Skeletal muscle satellite cell (primary cell): ENCODE measurements around the gene RFNG. TPM values are rescaled to one million over a fixed set of nuclear protein-coding genes. Genes with fewer than 3 reads are reported as not detected.
A peak's percentile ranks its signal among the peaks of the same experiment; 100 is the strongest.

Source experiments
- H3K27me3 ChIP-seq: 2 replicates; pipeline ENCODE4 v1.7.0; 2013; ENCODE audit warnings: low read length; ENCODE audit not compliant: control insufficient read depth, insufficient read depth
- H3K36me3 ChIP-seq: 2 replicates; pipeline ENCODE4 v1.7.0; 2013; ENCODE audit warnings: mild to moderate bottlenecking, control low read depth, low read length; ENCODE audit not compliant: insufficient read depth
- H3K4me1 ChIP-seq: 2 replicates; pipeline ENCODE4 v1.7.0; 2013; ENCODE audit warnings: low read length; ENCODE audit not compliant: control insufficient read depth, insufficient read depth
- H3K4me2 ChIP-seq: 2 replicates; pipeline ENCODE4 v1.7.0; 2013; ENCODE audit warnings: mild to moderate bottlenecking, low read length
- H3K4me3 ChIP-seq: 2 replicates; pipeline ENCODE4 v1.7.0; 2013; ENCODE audit warnings: low read length
- H3K9ac ChIP-seq: 2 replicates; pipeline ENCODE4 v1.7.0; 2013; ENCODE audit warnings: mild to moderate bottlenecking, low read depth, low read length, moderate library complexity
- H3K9me3 ChIP-seq: replicated peaks from 2 replicates; pipeline ENCODE4 v1.7.0; 2013; ENCODE audit warnings: mild to moderate bottlenecking, control low read depth, low read length
- total RNA-seq: library from RNA; depleted of rRNA; stranded (reverse); fragments of >200 nt; gene quantifications from 2 replicates; pipeline ENCODE4 v1.2.3, GENCODE V29; 2012; rRNA removed

The RFNG gene, protein sequence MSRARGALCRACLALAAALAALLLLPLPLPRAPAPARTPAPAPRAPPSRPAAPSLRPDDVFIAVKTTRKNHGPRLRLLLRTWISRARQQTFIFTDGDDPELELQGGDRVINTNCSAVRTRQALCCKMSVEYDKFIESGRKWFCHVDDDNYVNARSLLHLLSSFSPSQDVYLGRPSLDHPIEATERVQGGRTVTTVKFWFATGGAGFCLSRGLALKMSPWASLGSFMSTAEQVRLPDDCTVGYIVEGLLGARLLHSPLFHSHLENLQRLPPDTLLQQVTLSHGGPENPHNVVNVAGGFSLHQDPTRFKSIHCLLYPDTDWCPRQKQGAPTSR
- 29.5 and 31.2 TPM in 2 replicates for total RNA-seq

DNA sequence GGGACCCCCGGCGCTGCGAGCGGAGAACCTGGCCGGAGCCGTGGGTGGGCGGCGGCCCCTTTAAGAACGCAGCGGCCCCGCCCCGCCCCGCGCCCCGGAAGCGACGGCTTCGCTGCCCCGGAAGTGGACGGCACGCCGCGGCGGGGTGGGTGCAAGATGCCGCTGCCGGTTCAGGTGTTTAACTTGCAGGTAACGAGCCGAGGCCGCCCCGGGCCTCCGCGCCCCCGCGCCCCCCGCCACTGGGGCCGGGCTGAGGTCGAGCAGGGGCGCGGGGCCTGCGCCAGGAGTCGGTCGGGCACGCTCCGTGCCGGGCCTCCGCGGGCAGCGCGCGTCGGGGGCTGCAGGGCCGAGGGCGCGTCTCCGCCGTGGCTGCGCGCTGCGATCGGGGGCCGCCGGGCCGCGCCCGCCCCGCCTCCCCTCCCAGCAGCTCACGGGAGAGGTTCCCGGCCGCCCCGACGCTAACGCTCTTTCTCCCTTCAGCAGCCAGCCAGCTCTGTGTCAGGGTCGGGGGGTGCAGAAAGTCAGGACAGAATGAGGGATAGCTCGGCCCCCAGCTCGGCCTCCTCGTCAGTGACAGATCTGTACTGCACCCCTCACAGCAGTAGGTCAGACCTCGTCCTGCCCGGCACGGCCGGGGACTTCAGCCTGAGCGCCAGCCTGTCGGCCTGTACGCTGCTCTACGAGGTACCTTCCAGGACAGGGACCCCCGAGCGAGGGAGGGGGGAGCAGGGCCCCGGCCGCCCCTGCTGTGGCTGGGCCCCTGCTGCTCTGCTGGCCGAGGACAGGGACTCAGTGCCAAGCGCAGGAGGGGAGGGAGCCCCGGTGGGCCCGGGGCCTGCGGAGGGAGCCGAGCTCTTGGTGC is at the start of gene RFNG, which contains the start of gene GPS1:
Gene RFNG, minus strand, starts transcription at position 36 of the 862 bp plus-strand sequence. CDS start 45 bp downstream, outside the sequence.
Gene GPS1, plus strand, starts transcription at position 123 of the 862 bp plus-strand sequence. Its CDS starts 34 bp downstream, at position 157.
- H3K4me3 ChIP-seq: peak within 1 kb of the TSS; percentile 77
- H3K4me1 ChIP-seq: peaks cover 19% of the 10 kb centered on the region
- H3K4me2 ChIP-seq: peak within 1 kb of the TSS; percentile 89
- no peaks in the 10 kb centered on the region for H3K27me3 ChIP-seq
- no peaks in the 10 kb centered on the region for H3K9me3 ChIP-seq
- peak within 1 kb of the TSS; percentile 84 for H3K9ac ChIP-seq
- peaks cover 62% of the 10 kb centered on the region for H3K36me3 ChIP-seq

DNA sequence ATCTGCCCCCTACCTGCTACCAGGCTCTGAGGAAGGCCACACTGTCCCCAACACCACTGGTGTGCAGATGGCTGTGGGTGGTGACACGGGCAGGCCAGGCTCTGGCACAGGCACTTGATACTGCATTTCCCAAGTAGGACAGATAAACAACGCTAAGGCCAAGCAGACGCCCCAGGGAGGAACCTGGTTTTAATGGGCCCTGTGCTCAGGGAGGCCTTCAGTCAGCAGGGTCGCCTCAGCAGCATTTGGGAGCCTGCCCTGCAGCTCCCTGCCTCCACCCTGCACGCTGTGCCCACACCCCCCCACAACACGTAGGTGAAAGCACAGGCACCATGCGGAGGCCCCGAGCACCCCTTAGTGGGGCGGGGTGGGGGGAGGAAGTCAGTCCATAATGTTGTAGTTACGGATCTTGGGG is 49.7 kb upstream of the RFNG start:
- H3K36me3 ChIP-seq: peaks cover under 1% of the 10 kb centered on the region
- no peak overlapping the region for H3K4me3 ChIP-seq
- H3K27me3 ChIP-seq: no peaks in the 10 kb centered on the region
- no peak overlapping the region for H3K4me2 ChIP-seq
- peaks cover 26% of the 10 kb centered on the region for H3K4me1 ChIP-seq
- no peaks in the 10 kb centered on the region for H3K9me3 ChIP-seq
- no peak overlapping the region for H3K9ac ChIP-seq

DNA sequence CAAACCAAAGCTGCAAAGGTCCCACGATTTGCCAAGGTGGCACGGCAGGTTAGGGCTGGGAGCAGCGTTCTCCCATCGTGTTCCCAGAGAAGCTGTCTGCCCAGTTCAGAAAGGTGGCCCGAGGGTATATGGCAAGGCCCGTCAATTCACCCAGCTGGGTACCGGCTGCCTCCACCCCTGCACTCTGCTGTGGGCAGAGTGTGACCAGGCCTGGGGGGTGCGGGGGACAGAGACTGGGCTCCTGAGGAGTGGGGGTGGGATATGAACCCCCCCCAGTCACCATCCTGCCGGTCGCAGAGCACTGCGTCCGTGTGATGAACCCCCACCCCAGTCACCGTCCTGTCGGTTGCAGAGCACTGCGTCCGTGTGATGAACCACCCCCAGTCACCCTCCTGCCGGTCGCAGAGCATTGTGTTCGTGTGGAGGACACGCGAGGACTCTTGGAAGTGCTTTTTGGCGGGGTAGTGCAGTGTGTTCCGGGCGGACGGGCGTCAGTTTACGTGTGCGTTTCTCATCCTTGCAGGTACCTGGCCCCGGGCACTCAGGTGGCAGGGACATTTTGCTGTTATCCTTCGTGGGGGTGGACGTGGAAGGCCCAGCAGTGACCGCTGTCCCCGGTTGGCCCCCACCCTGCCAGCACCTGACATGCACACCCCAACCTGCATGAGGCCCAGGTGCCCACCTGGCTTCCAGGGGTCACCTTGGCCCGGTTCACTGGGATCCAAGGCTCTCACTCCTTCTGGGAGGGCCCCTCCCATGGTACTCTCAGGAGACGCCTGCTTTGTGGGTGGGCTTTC is 49.1 kb upstream of the RFNG start:
- Histone ChIP-seq H3K4me1 (peaks cover 26% of the 10 kb centered on the region), H3K4me2 (no peak overlapping the region), H3K4me3 (no peak overlapping the region), H3K27me3 (no peaks in the 10 kb centered on the region), H3K9ac (no peak overlapping the region), H3K9me3 (no peaks in the 10 kb centered on the region), H3K36me3 (peaks cover 4% of the 10 kb centered on the region)

DNA sequence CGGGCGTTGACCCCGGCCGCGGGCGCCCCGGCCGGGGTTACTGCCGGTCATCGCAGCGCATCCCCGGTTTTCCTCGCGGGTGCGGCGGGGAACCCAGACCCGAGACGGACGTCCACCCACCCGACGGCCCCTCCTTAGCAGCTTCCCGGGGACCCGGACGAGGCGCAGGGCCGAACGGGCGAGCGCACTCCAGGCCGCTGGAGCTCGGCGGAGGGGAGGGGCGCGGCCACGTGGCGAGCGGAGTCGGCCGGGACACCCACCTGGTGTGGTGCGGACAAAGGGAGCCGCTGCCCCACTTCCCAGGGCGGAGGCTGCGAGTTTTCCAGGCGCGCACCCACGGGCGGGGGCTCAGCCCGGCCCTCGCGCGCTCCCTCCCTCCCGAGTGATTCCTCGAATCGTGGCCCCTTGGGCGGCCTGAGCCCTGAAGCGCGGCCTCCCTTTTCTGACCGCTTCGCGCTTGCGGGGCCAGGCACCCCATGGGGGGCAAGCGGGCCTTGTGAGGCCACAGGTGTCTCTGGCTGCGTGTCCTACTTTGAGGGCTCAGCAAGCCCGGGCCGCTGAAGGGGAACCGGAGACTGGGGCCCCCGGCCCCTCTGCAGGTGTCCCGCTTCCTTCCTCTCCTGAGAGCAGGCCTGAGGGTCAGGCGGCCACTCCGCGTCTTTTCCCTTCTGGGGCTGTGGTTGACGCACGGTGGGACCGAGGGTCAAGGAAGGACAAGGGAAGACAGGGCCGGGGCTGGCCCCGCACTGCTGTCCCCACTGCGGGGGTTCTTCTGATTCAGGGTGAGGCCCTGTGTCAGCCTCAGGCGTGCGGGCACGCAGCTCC is 47.5 kb upstream of the RFNG start:
- H3K4me1 ChIP-seq: peaks cover 26% of the 10 kb centered on the region
- H3K4me3 ChIP-seq: peak overlapping the region; percentile 81
- H3K9me3 ChIP-seq: no peaks in the 10 kb centered on the region
- H3K4me2 ChIP-seq: peak overlapping the region; percentile 97
- H3K36me3 ChIP-seq: peaks cover 13% of the 10 kb centered on the region
- peak overlapping the region; percentile 83 for H3K9ac ChIP-seq
- H3K27me3 ChIP-seq: no peaks in the 10 kb centered on the region

DNA sequence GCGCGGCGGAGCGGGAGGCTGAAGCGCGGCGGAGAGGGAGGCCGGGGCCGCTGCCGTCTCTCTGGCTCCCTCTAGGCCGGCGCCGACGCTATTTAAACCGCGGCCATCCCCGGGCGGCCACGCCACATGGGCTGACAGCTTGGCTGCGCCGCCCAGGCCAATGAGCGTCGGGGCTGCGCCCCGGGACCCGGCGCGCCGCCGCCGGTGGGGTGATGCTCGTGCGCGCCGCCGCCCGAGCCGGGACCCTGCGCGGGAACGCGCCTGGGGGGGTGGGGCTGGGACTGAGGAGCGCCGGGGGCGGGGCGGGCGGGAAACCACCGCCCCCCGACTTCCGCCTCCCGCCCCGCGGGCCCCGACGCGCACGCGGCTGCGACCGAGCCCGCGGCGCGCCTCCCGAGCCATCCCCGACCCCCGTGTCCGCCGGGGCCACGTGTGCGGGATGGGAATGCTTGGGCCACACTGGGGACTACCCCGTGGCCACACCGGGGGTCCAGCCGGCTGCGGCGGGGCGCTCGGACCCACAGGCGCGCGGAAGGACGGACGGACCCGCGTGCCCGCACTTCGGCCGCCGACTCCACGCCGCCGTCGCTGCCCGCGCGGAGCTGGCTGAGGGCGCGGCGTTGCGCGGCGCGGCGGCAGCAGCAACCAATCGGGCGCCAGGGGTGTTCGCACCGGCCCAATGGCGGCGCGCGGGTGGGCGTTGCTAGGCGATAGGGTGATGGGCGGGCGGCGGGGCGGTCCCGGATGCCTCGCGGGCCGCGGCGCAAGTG is 46.7 kb upstream of the RFNG start, which contains the start of gene FASN:
Gene FASN, minus strand, starts transcription at position 68 of the 770 bp plus-strand sequence. CDS start 1,791 bp downstream, outside the sequence.
- Histone ChIP-seq H3K4me3 (peak within 1 kb of the TSS; percentile 85), H3K9me3 (no peaks in the 10 kb centered on the region), H3K36me3 (peaks cover 18% of the 10 kb centered on the region), H3K9ac (peak within 1 kb of the TSS; percentile 97), H3K4me1 (peaks cover 26% of the 10 kb centered on the region), H3K27me3 (no peaks in the 10 kb centered on the region), H3K4me2 (peak within 1 kb of the TSS; percentile 99)

DNA sequence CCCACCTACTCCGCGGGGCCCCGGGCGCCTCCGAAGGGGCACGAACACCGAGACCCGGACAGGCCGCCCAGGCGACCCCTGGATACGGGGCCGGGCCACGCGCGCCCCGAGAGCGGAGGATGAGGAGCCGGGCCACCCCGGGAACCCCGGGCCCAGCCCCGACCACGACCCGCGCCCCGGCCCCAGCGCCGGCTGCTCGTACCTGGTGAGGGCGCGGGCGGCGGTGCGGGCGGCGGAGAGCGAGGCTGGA is 46.2 kb upstream of the RFNG start:
- no peaks in the 10 kb centered on the region for H3K9me3 ChIP-seq
- peak overlapping the region; percentile 85 for H3K4me3 ChIP-seq
- peaks cover 23% of the 10 kb centered on the region for H3K36me3 ChIP-seq
- H3K9ac ChIP-seq: peak overlapping the region; percentile 97
- no peaks in the 10 kb centered on the region for H3K27me3 ChIP-seq
- peak overlapping the region; percentile 99 for H3K4me2 ChIP-seq
- peaks cover 26% of the 10 kb centered on the region for H3K4me1 ChIP-seq

DNA sequence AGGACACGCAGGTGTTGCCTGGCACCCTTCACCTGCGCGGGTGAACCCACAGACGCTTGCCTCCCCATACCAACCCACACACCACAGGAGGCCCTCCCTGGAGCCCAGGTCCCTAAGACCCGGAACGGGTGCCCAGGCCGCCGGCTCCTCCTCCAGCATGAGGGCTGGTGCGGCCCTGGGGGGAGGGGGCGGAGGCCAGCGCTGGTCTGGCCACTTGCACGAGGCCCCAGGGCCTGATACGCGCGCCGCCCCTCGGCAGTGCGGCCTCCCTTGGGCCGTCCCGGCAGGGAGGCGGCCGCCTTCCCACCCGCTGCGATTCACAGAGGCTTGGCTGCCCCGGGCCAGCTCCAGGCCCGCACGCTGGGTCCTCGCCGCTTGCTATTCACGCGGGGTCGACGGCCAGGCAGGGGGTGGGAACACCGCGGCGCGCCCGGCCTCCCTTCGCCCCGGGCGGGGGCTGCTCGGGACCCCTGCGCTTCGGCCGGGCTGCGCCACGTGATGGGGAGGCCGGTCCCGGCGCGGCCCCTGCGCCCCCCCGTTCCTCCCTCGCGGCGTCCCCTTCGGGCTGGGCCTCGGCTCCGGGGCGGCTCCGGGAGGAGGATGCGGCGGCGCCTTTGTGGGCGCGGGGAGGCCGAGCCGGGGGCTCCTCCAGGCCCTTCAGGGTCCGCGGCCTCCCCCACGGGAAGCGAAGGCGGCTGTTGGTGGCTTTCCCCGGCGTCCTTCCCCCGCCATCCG is 45.7 kb upstream of the RFNG start:
- Histone ChIP-seq H3K4me3 (peak overlapping the region; percentile 85), H3K9me3 (no peaks in the 10 kb centered on the region), H3K4me2 (peak overlapping the region; percentile 99), H3K9ac (peak overlapping the region; percentile 97), H3K4me1 (peaks cover 26% of the 10 kb centered on the region), H3K36me3 (peaks cover 24% of the 10 kb centered on the region), H3K27me3 (no peaks in the 10 kb centered on the region)

DNA sequence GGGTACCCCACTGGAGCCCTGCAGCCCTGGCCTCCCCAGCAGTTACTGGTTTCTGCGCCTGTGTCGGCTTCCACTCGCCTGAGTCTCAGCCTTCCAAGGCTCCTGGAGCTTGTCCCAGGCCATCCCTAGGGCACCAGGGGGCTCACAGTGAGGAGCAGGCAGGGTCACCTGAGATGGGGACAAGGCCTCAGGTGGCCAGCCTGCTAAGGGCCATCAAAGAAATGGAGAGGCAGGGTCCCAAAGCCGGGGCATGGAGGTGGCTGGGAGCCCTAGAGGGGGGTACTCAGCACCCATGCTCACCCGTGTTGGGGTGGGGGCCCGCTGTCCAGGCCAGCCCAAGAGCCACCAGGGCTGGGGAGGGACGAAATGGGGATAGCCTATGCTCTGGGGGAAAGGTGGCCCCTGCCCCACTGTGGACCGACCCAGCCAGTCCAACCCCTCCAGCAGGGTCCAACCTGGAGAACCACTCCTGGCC is 45.1 kb upstream of the RFNG start:
- peak overlapping the region; percentile 99 for H3K4me2 ChIP-seq
- peak overlapping the region; percentile 85 for H3K4me3 ChIP-seq
- H3K27me3 ChIP-seq: no peaks in the 10 kb centered on the region
- peaks cover 26% of the 10 kb centered on the region for H3K4me1 ChIP-seq
- H3K9ac ChIP-seq: peak overlapping the region; percentile 97
- peaks cover 30% of the 10 kb centered on the region for H3K36me3 ChIP-seq
- H3K9me3 ChIP-seq: no peaks in the 10 kb centered on the region

DNA sequence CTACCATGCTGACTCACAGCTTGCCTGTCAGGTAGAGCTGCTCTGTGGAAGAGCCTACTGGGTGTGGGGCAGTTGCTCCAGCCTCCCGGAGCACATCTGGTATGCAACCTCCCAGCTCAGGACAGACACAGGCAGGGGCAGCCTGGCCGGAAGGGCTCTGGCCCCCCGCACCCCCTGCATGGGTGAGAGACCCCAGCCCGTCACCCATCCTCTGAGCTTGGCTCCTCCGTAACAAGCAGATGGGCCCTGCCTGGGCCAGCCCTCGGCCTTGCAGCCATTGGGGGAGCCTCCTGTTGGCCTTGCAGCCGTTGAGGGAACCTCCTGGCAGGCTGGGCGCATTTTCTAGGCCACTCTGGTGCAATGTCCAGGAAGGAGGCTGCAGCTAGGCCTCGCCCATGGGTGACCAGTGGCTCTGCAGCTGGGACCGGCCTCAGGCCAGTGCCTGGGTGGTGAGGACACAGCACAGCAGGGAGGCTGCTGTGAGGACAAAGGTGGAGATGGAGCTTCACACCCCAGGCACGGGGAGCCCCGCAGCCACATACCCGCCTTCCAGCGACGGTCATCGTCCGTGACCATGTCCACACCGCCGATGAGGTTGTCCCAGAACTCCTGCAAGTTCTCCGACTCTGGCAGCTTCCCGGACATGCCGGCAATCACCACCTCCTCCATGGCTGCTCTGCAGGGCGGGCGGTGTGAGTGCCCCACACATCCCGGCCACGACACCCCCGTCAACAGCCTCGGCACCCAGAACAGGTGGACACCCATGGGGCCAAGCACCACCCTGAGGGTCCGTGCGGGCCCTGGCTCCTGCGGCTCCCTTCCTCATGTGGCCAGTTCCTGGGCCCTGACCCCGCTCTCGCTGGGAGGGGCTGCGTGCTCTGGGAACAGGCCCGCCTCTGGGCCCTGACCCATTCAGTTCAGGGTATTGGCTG is 44.4 kb upstream of the RFNG start:
- Histone ChIP-seq H3K36me3 (peaks cover 37% of the 10 kb centered on the region), H3K9me3 (no peaks in the 10 kb centered on the region), H3K4me1 (peaks cover 26% of the 10 kb centered on the region), H3K9ac (peak overlapping the region; percentile 97), H3K4me2 (peak overlapping the region; percentile 99), H3K4me3 (peak overlapping the region; percentile 85), H3K27me3 (no peaks in the 10 kb centered on the region)
